ENCODE data around the gene APPBP2. TPM values are rescaled to one million over a fixed set of nuclear protein-coding genes. Genes with fewer than 3 reads are reported as not detected.

The APPBP2 gene
- total and polyA plus RNA-seq, 2 of the 8 experiments (the other 6 are each of a cell fraction or from before 2014, with no cell fraction given): 3.3 to 18.0 TPM

GRCh38 chr17:60529806-60530205 is 3.8 kb upstream of the APPBP2 start (continued):
- TF ChIP-seq CHD7 (IDR thresholded peaks at IDR 0.05; ENCODE audit: insufficient replicate concordance, low read length) (no peak), RBBP5 (IDR thresholded peaks at IDR 0.05; ENCODE audit: borderline replicate concordance, low read depth, low read length) (no peak), TAF7 (optimal IDR thresholded peaks at IDR 0.05; ENCODE audit: borderline replicate concordance, low read depth, low read length) (no peak)

Measured in H1 (cell line).